GM18511 (cell line): ENCODE data around the gene TOX3.

ENCODE experiments used
- ATAC-seq: cut with Tn5 transposase; IDR thresholded peaks from one replicate; pipeline ENCODE4 v1.9.1; 2021; ENCODE audit warnings: mild to moderate bottlenecking, moderate library complexity; ENCODE audit not compliant: unreplicated experiment

The TOX3 gene

DNA sequence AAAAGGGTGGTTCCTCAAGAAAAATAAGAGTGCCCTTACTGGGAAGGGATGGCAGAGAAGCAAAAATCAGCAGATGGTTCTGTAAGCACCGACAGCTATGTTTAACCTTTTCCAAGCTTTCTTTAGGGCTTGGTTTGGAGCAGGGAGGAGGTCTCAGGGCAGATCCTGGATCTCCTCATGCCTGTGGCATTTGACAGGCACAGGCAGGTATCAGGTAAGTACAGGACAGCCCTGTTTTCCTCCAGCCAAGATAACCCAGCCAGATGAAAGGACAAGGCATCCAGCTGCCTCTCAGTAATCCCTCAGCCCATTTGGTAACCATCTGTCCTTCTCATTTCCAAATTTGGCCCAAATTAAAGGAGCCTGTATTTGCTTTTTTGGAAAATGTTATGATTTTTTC is 141.5 kb downstream of the TOX3 start:
- ATAC-seq: no peak

DNA sequence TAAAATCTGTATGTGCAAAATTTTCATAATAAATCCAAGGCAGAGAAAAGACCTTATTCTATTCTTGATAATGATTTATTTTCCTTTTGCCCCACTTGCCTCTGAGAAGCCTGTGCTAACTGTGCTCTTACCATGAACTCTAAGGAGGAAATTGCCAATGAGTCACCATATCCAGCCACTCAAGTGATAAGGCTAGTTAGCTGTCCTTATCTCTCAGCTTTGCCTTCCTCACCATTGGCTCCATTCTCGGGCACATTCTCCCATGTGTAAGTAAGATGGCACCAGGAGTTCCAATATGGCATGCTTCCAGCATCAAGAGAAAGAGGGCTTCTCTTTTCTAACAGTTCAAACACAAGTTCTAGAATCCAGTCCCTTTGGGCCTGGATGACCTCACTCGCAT is 142.4 kb downstream of the TOX3 start:
- ATAC-seq: no peak

DNA sequence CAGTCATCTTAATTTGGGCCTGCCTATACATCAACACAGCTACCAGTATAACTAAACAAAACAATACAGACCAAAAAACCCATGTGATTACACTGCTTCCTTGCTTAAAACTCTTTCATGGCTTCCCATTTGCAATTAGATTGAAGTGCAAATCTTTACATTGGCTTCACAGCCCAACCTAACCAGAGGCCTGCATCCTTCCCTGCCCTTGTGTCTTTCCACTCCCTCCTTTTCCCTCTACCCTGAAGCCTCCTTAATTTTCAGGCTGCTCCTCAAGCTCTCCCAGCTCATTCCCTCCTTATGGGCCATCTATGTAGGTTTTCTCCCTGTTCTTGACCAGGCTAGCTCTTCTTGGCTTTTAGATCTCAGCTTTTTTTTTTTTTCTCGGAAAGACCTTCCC is 147.8 kb downstream of the TOX3 start:
- ATAC-seq: no peak

DNA sequence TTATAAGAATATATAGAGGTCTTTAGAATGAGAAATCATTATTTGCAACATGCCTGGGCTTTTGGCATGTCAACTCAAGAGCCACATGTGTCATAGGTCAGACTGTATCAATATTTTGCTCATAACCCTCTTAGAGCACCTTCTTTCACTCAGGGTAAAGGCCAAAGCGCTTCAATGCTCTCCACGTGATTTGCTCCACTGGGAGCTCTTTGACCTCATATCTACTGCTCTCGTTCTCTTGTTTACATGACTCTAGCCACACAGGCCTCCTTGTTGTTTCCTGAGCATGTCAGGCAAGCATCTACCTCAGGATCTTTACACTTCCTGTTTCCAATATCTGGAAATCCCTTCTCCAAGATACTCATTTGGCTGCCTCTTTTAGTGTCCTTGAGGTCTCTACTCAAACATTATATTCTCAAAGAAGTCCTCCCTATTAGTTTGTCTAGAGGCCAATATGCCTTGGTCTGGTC is 148.4 kb downstream of the TOX3 start:
- ATAC-seq: no peak

DNA sequence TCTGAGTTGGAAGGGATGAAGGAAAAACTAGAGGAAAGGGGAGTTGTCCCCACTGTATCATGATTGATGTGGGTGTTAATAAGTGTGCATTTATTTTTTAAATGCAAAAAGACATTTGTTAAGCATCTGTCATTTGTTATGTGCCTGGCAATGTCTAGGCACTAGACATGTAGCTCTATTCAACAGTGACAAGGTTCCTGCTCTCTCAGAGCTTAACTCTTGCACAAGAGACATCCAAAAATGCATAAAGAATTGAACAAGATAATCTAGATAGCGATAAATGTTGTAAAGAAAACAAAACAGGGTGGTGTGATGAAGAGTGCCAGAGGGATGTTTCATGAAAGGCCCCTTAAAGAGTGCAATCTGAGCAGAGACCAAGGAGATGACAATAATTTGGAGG is 148.9 kb downstream of the TOX3 start:
- ATAC-seq: no peak

DNA sequence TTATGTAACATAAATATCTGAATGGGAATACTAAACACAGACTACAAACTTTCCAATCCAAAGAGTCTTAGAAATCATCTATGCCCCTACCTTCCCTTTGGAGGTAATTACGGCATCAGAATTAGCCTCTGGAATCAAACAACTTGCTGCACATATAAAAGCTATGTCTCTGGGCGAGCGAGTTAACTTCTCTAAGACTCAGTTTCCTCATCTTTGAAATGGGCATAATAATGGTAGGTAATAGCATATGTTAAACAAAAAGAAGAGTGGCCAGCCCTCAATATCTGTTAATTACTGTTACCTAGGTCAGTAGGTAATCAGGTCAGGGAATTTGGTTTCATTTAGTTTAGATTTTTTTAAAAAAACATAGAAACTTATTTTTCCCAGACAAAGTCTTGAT is 153.5 kb downstream of the TOX3 start:
- ATAC-seq: no peak

DNA sequence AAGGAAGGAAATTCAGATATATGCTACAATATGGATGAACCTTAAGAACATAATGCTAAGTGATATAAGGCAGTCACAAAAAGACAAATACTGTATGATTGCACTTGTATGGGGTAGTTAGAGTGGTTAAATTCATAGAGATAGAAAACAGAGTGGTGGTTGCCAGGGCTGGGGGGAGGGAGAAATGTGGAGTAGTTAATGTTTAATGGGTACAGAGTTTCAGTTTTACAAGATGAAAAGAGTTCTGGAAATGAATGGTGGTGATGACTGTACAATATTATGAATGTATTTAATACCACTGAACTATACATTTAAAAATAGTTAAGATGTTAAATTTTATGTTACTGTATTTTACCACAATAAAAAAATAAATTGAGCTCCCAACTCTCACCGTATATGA is 157.9 kb downstream of the TOX3 start:
- no peak for ATAC-seq
